ENCODE results near the gene FANCM.

FANCM gene

DNA sequence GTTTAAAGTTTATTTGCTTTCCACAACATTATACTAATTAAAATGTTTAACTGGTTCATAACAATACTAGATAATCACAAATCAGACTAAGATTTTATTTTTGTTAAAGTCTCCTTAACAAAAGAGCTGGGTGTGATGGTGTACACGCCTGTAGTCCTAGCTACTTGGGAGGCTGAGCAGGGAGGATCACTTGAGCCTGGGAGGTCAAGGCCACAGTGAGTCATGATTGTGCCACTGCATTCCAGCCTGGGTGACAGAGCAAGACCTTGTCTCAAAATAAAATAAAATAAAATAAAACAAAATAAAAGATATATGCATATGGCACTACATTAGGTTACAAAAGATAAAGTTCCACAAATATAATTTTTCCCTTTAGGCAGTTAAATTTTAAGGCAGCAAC, 111.7 kb downstream of the FANCM start:
- H3K4me1 Mint-ChIP-seq, result peaks cover 10% of the 10 kb centered on the region
- H3K27ac Mint-ChIP-seq, result no peak overlapping the region
- H3K4me3 Mint-ChIP-seq, result no peak overlapping the region
- no peak for TF ChIP-seq CTCF (IDR thresholded peaks at IDR 0.05)
- peaks cover 12% of the 10 kb centered on the region for H3K9me3 Mint-ChIP-seq
- no peaks in the 10 kb centered on the region for H3K27me3 Mint-ChIP-seq (ENCODE audit: low read depth, poor library complexity)
- no peak for DNase-seq
- H3K36me3 Mint-ChIP-seq (ENCODE audit: low read depth), result peaks cover 15% of the 10 kb centered on the region

DNA sequence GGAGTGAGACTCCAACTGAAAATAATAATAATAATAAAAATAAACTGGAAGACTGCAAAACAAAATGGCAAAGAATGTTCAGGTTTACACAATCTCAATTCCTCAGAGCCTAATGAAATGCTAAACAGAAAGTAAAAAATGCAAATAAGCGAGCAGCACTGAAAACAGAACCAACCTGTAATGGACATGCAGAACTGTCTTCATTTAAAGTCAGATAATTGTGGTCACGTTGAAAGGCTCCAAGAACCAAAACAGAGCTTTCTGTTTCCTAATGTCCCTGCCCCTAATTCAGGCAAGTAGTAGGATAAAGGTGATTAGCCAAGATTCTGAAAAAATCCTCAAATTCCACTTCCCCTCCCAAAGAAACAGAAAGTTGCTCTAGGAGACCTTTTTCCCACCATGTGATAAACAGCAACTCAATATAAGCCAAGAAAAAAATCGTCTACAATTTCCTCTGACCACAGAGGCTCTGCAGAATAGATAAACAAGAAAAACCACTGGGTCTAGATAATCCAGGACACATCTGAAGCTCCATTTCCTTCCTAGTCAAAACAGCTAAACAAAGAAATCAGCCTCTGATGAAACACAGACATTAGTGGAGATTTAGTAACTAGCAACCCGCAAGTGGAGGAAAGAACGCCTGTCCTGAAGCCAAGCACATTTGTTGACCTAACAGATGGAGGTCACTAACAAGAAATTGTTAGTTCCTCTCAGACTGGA, 114.3 kb downstream of the FANCM start:
- Mint-ChIP-seq H3K36me3 (ENCODE audit: low read depth) (peaks cover 13% of the 10 kb centered on the region), H3K27ac (no peak overlapping the region), H3K4me3 (peak overlapping the region; percentile 36), H3K9me3 (peaks cover 29% of the 10 kb centered on the region), H3K4me1 (peaks cover 10% of the 10 kb centered on the region), H3K27me3 (ENCODE audit: low read depth, poor library complexity) (peaks cover 9% of the 10 kb centered on the region)
- no peak for DNase-seq
- no peak for TF ChIP-seq CTCF (IDR thresholded peaks at IDR 0.05)
